DND-41 (cell line): ENCODE measurements around the gene EQTN.

ENCODE experiments used
- ATAC-seq: fragments of 200-7000 bp; cut with Tn5 transposase; 3 replicates; pipeline ENCODE4 v1.9.1; 2021; ENCODE audit warnings: low read depth; ENCODE audit not compliant: insufficient read depth
- DNase-seq: peaks from one replicate; pipeline ENCODE4 v3.0.0-alpha.2; 2020
- H2AFZ ChIP-seq: 2 replicates; pipeline ENCODE4 v1.6.0; 2012; ENCODE audit warnings: low read depth, low read length
- H3K27ac ChIP-seq: 2 replicates; pipeline ENCODE4 v1.5.1; 2012; ENCODE audit warnings: low read length, inconsistent platforms
- H3K27me3 ChIP-seq: fragments of 200-600 bp; sonication (generic); 2 replicates; pipeline ENCODE4 v1.6.0; 2012; ENCODE audit warnings: low read length, mild to moderate bottlenecking, inconsistent platforms; ENCODE audit not compliant: insufficient read depth, poor library complexity
- H3K36me3 ChIP-seq: 2 replicates; pipeline ENCODE4 v1.5.1; 2012; ENCODE audit warnings: low read length, inconsistent platforms; ENCODE audit not compliant: insufficient read depth
- H3K4me1 ChIP-seq: 2 replicates; pipeline ENCODE4 v1.5.1; 2012; ENCODE audit warnings: mild to moderate bottlenecking, low read length; ENCODE audit not compliant: insufficient read depth
- H3K4me2 ChIP-seq: 2 replicates; pipeline ENCODE4 v1.6.0; 2012; ENCODE audit warnings: mild to moderate bottlenecking, moderate library complexity, low read length, inconsistent platforms; ENCODE audit not compliant: insufficient read depth
- H3K4me3 ChIP-seq, 2 experiments: fragments of 200-600 bp in 1 of 2; shearing (Covaris generic) in 1 of 2; 2 replicates each; pipeline ENCODE4 v1.5.1; 2012 to 2016; ENCODE audit warnings: inconsistent platforms in 2 of 2, low read length in 2 of 2, mild to moderate bottlenecking in 2 of 2, low read depth in 1 of 2, moderate library complexity in 1 of 2
- H3K79me2 ChIP-seq: 2 replicates; pipeline ENCODE4 v1.6.0; 2012; ENCODE audit warnings: low read length, inconsistent platforms; ENCODE audit not compliant: insufficient read depth
- H3K9ac ChIP-seq: 2 replicates; pipeline ENCODE4 v1.6.0; 2012; ENCODE audit warnings: low read depth, mild to moderate bottlenecking, inconsistent platforms, low read length, moderate library complexity
- H3K9me3 ChIP-seq: 2 replicates; pipeline ENCODE4 v1.5.1; 2012; ENCODE audit warnings: low read length, moderate library complexity, mild to moderate bottlenecking, inconsistent platforms; ENCODE audit not compliant: insufficient read depth, severe bottlenecking
- H4K20me1 ChIP-seq: 2 replicates; pipeline ENCODE4 v1.6.0; 2012; ENCODE audit warnings: low read length; ENCODE audit not compliant: insufficient read depth
- CTCF ChIP-seq: IDR thresholded peaks from 2 replicates; pipeline ENCODE4 v1.5.1; 2012; ENCODE audit warnings: borderline replicate concordance, low read length, moderate library complexity, mild to moderate bottlenecking; ENCODE audit not compliant: poor library complexity, severe bottlenecking; ENCODE audit errors: extremely low read depth
- EZH2 ChIP-seq: IDR thresholded peaks from 3 replicates; pipeline ENCODE4 v1.6.1; 2012; ENCODE audit warnings: borderline replicate concordance, low read depth, mild to moderate bottlenecking, moderate library complexity, low read length, inconsistent platforms; ENCODE audit not compliant: severe bottlenecking

The EQTN gene

DNA sequence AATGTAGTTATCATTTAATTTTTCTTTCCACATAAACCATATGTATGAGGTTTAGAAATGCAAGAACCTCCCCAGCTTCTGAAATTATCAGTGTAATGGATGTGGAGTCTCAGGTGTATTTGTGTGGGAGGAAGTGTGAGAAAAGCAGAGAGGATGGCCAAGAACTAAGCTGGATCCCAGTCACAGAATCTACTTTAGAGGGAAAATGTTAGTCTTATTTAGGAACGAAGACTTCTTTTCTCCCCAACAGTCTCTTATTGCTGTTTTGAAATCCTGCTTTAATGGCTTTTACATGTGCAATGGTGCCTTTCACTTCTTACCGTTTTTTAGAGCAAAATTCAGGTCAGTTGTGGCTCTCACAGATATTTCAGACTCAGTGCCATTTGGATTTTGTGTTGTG is 3.0 kb downstream of the EQTN start:
- no peak for TF ChIP-seq CTCF
- TF ChIP-seq EZH2: no peak
- Histone ChIP-seq H3K36me3 (no peaks in the 10 kb centered on the region), H3K4me2 (no peak overlapping the region), H3K9me3 (no peaks in the 10 kb centered on the region), H3K27me3 (no peaks in the 10 kb centered on the region), H4K20me1 (no peaks in the 10 kb centered on the region), H3K27ac (no peak overlapping the region), H3K4me1 (no peaks in the 10 kb centered on the region), H3K9ac (no peak overlapping the region), H2AFZ (no peak overlapping the region), H3K79me2 (no peaks in the 10 kb centered on the region), H3K4me3 (no peak overlapping the region)
- DNase-seq: no peak
- no peak for ATAC-seq

DNA sequence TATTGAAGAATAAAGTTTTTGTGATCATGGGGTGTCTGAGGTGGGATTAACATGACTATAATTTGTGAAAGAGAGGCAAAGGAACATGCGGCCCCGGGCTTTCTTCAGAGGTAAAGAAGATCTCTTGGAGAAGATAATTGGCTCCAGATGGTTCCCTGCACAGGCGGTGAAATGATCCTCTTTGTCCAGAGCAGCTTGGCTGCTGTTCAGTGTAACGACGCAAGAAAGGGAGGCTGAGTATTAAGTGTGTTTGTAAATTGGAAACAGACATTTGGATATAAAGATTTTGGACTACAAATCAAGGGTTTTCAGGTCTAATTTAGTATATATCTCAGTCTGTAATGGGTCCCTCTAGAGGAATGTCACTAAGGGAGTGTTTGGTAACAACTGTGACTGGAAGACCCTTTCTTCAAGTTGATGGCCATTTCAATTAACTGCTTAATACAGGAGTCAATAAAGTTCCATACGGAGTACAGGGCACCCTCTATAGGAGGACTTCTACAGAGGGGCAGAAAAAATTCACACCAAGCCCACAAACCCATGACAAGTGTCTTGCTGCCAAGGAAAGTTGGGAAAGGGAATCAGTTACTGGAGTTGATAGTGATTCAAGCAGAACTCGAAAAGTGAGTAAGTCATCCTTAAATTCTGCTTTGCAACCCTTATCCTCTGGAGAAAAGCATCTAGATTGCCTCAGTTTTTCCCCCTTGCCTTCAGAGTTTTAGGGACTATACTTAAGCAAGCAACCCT is 4.1 kb downstream of the EQTN start:
- Histone ChIP-seq H3K4me3 (no peak overlapping the region), H3K79me2 (no peaks in the 10 kb centered on the region), H4K20me1 (no peaks in the 10 kb centered on the region), H3K9me3 (no peaks in the 10 kb centered on the region), H2AFZ (no peak overlapping the region), H3K4me2 (no peak overlapping the region), H3K9ac (no peak overlapping the region), H3K4me1 (no peaks in the 10 kb centered on the region), H3K36me3 (no peaks in the 10 kb centered on the region), H3K27me3 (no peaks in the 10 kb centered on the region), H3K27ac (no peak overlapping the region)
- ATAC-seq: no peak
- TF ChIP-seq EZH2 (no peak), CTCF (no peak)
- DNase-seq: no peak

GRCh38 chr9:27291292-27291691 is 5.7 kb downstream of the EQTN start:
- Histone ChIP-seq H3K4me2 (no peak overlapping the region), H3K9me3 (no peaks in the 10 kb centered on the region), H3K36me3 (no peaks in the 10 kb centered on the region), H3K79me2 (no peaks in the 10 kb centered on the region), H3K27me3 (no peaks in the 10 kb centered on the region), H2AFZ (no peak overlapping the region), H3K27ac (no peak overlapping the region), H3K4me3 (no peak overlapping the region), H4K20me1 (no peaks in the 10 kb centered on the region), H3K4me1 (no peaks in the 10 kb centered on the region), H3K9ac (no peak overlapping the region)
- TF ChIP-seq EZH2: no peak
- no peak for TF ChIP-seq CTCF
- DNase-seq (no peak), ATAC-seq (no peak)
